AG04449 (cell line): ENCODE measurements around the gene RRP7A.

Experiments
- CTCF ChIA-PET: fragments of 350-600 bp; formaldehyde crosslinking; extraction: SDS; loops from one replicate; lab custom pipeline; 2021; ENCODE audit warnings: antibody characterized with exemption; lab: Yijun Ruan, JAX
- POLR2A ChIA-PET: fragments of 400-600, 350-600 bp; formaldehyde crosslinking; extraction: SDS; loops from one replicate; lab custom pipeline; 2020; ENCODE audit warnings: antibody characterized with exemption, inconsistent platforms; lab: Yijun Ruan, JAX
- DNase-seq: peaks from one replicate; pipeline ENCODE4 v3.0.0-alpha.2; 2010; ENCODE audit warnings: low read depth, low spot score
- H3K4me3 ChIP-seq: 2 replicates; pipeline ENCODE4 v1.5.1; 2011; ENCODE audit warnings: low read depth, mild to moderate bottlenecking, control low read depth, low read length
- CTCF ChIP-seq: IDR thresholded peaks from one replicate; pipeline ENCODE4 v1.5.1; 2011; ENCODE audit warnings: mild to moderate bottlenecking, moderate library complexity, low read length, control low read depth, inconsistent platforms; ENCODE audit not compliant: insufficient read depth; ENCODE audit errors: missing control alignments

The RRP7A gene

GRCh38 chr22:42470366-42471082 lies 49.1 kb downstream of the RRP7A start:
- CTCF ChIA-PET: interaction anchor here (1.0 to 1.3 kb wide), 2 partner anchors 27 to 379 kb away, joined by 3 to 4 read pairs; no protein-coding TSS in a partner anchor
- H3K4me3 ChIP-seq: no peak overlapping the region
- TF ChIP-seq CTCF: no peak
- POLR2A ChIA-PET: no interaction called here
- DNase-seq: no peak

DNA sequence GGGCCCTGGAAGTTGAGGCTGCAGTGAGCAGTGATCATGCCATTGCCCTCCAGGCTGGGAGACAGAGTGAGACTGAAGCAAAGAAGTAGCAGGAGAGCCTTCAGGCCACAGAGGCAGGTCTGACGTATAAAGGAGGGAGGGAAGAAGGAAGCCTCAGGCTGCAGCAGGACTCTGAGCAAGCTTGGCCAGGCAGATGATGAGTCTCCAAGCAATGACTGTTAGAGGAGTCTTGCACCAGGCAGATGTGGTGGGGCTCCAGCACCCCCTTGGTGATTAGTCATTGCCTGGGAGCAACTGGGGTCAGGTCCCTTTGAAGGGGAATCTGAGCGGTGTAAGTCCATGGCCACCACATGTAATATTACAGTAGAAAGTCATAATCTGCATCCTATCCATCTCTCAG lies 50.8 kb downstream of the RRP7A start:
- POLR2A ChIA-PET: no interaction called here
- DNase-seq: no peak

GRCh38 chr22:42462016-42462415 lies 57.6 kb downstream of the RRP7A start:
- POLR2A ChIA-PET: no interaction called here

More for the DNA sequence above, 50.8 kb downstream of the RRP7A start:
- no peak for TF ChIP-seq CTCF
- CTCF ChIA-PET: no interaction called here
- H3K4me3 ChIP-seq: no peak overlapping the region

DNA sequence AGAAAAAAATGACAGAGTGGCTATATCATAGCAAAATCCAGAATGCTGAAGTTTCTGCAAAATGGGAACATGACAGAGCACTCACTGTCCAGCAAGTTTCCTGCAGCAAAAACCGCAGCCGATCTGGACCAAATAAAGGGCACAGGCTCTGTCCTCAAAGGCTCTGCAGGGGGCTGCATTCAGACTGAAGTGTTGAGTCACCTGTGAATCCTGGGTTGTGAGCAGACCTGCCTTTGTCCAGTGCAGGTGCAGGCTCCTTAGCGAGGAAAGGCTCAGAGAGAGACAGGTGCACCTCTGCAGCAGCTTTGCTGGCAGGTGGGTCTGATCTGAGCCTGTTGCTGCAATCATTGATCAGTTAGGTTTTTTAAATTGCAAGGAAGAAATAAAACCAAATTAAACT lies 58.1 kb downstream of the RRP7A start:
- ChIA-PET CTCF (interaction anchor here (1.3 to 6.7 kb wide), 3 partner anchors 12 to 17 kb away, joined by 4 to 46 read pairs (median 8); no protein-coding TSS in a partner anchor), POLR2A (no interaction called here)
- no peak for TF ChIP-seq CTCF
- no peak for DNase-seq
- H3K4me3 ChIP-seq: no peak overlapping the region

More at GRCh38 chr22:42462016-42462415, 57.6 kb downstream of the RRP7A start:
- CTCF ChIA-PET: interaction anchor here (1.3 kb wide), 2 partner anchors 11 to 17 kb away, joined by 4 to 8 read pairs; no protein-coding TSS in a partner anchor
- no peak for DNase-seq
- H3K4me3 ChIP-seq: no peak overlapping the region
- no peak for TF ChIP-seq CTCF
